Psoas muscle (tissue), 8 donors: ENCODE results near the gene CAMSAP2. TPM values are rescaled to one million over a fixed set of nuclear protein-coding genes. Genes with fewer than 3 reads are reported as not detected.

Experiments used
- ATAC-seq, 4 donors: fragments of 200-7000 bp; cut with Tn5 transposase; one replicate each; pipeline ENCODE4 v1.9.1; 2020; ENCODE audit warnings: moderate library complexity in 3 of 4, mild to moderate bottlenecking in 2 of 4
- DNase-seq, 2 donors: peaks; one replicate each; pipeline ENCODE4 v3.0.0-alpha.2; 2020
- H3K27ac ChIP-seq: fragments of 200-600 bp; one replicate; pipeline ENCODE4 v1.8.0; 2022
- H3K27me3 ChIP-seq, 3 donors: fragments of 200-600 bp in 1 of 3; one replicate each; pipeline versions ENCODE4 v1.6.1 to v1.8.0; 2013 to 2022; ENCODE audit warnings: low read length in 2 of 3, mild to moderate bottlenecking in 2 of 3, moderate library complexity in 1 of 3; ENCODE audit not compliant: insufficient read depth in 3 of 3
- H3K36me3 ChIP-seq, 2 donors: fragments of 200-600 bp in 1 of 2; one replicate each; pipeline versions ENCODE4 v1.6.1 to v1.8.0; 2013 to 2022; ENCODE audit warnings: low read depth in 1 of 2, mild to moderate bottlenecking in 1 of 2, moderate library complexity in 1 of 2; ENCODE audit not compliant: insufficient read depth in 1 of 2
- H3K4me1 ChIP-seq: fragments of 200-600 bp; one replicate; pipeline ENCODE4 v1.8.0; 2022
- H3K4me3 ChIP-seq: fragments of 200-600 bp; one replicate; pipeline ENCODE4 v1.8.0; 2022; ENCODE audit warnings: mild to moderate bottlenecking
- H3K9me3 ChIP-seq: fragments of 200-600 bp; one replicate; pipeline ENCODE4 v1.8.0; 2022
- WGBS, 3 donors: extraction: QIAGEN DNeasy Blood & Tissue Kit; methylation state at CpG; one replicate each; pipeline versions ENCODE4 v1.1.6 to v1.1.7; 2013; 5-methylcytosine and 5-hydroxymethylcytosine counted together
- intact Hi-C, 2 donors: fragments of 100-400 bp; cut with DNase I; formaldehyde crosslinking; loops; one replicate each; pipeline versions ENCODE4 v1.11.0 to v1.14.2; 2022
- polyA plus RNA-seq, 3 donors: library from polyadenylated mRNA; stranded (reverse); fragments of 200-250 nt; gene quantifications; one replicate each; pipeline ENCODE4 v1.2.3, GENCODE V29; 2013
- total RNA-seq, 4 donors: library from RNA; stranded (reverse); fragmentation: NEBNext Ultra II Directional in 2 of 4; extraction: Animal tissue kit (Norgen Biotek cat#: 25700) in 2 of 4; gene quantifications; one replicate each; pipeline versions ENCODE4 v1.2.1 to v1.2.4, GENCODE V29; 2021 to 2023
- TF ChIP-seq, protein P1 (sequence below): fragments of 200-600 bp; IDR thresholded peaks from one replicate; pipeline ENCODE4 v1.8.0; 2022; ENCODE audit warnings: antibody characterized with exemption
- donor health status: healthy with polysubstance abuse.
- donor health status: DM: no; HTN: no; CAD: no; lungs with moderate emphysema.
- donor health status: Bipolar disorder and iron deficiency.
- donor health status: healthy.
- donor health status: DM: yes; HTN: yes; CAD: no.
- donor health status: DM: no; HTN: no; CAD: no.
- donor health status: DM: no; HTN: no; CAD: no.
- donor health status: DM: yes; HTN: yes; CAD: no.

CAMSAP2 gene
- total and polyA plus RNA-seq, 7 donors, result 4.8 to 70.8 (median 37.0) TPM

DNA sequence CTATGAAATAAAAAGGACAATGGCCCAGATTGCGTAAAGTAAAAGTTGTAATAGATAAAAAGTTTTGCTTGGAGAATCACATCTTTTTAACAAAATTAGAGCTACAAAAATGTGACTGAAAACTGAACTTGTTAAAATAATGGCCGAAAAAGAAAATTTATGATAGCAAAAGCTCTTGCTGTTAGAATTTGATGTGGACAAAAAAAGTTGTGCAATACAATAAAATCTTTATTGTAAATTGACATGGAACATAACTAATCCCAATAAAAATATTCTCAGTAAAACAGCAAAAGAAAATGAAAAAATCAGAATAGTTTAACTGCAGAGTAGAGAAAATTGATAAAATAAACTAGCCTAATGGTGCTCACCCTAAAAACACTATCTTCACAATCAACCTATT lies 11.4 kb upstream of the CAMSAP2 start:
- Histone ChIP-seq H3K9me3 (no peaks in the 10 kb centered on the region), H3K4me3 (no peak overlapping the region), H3K27ac (no peak overlapping the region), H3K4me1 (no peaks in the 10 kb centered on the region), H3K36me3 (no peaks in the 10 kb centered on the region), H3K27me3 (no peaks in the 10 kb centered on the region)
- WGBS, 3 donors, result 71 to 96% (median 92%) methylated on average over 2 of the region's 2 CpGs
- intact Hi-C loops, result loop anchor here in 1 of 2 donors (5.0 kb wide), 1 partner anchor 50 kb away; no protein-coding TSS in a partner anchor
- ATAC-seq, result no peak
- TF ChIP-seq, protein P1, sequence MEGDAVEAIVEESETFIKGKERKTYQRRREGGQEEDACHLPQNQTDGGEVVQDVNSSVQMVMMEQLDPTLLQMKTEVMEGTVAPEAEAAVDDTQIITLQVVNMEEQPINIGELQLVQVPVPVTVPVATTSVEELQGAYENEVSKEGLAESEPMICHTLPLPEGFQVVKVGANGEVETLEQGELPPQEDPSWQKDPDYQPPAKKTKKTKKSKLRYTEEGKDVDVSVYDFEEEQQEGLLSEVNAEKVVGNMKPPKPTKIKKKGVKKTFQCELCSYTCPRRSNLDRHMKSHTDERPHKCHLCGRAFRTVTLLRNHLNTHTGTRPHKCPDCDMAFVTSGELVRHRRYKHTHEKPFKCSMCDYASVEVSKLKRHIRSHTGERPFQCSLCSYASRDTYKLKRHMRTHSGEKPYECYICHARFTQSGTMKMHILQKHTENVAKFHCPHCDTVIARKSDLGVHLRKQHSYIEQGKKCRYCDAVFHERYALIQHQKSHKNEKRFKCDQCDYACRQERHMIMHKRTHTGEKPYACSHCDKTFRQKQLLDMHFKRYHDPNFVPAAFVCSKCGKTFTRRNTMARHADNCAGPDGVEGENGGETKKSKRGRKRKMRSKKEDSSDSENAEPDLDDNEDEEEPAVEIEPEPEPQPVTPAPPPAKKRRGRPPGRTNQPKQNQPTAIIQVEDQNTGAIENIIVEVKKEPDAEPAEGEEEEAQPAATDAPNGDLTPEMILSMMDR, result no peak
- no peak for DNase-seq

DNA sequence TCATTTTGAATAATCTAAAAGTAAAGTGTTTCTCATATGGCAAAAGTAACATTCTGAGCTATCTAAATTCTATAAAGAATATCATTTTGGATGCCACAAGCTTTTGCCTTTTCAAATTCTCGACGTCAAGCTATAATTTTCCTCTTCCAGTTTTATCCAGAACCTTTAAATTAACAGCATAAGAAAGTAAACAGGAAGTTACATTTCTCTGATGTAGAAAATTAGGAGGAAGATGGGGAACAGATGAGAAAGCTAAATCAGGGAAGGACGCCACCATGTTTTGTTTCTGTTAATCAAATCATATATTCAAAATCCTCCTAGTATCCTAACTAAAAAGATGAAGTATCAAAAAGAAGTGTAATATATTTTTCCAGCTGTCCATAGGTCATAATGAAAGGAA lies 8.8 kb upstream of the CAMSAP2 start:
- no peaks in the 10 kb centered on the region for H3K36me3 ChIP-seq
- H3K4me3 ChIP-seq, result no peak overlapping the region
- intact Hi-C loops, result loop anchor here in 1 of 2 donors (5.0 kb wide), 1 partner anchor 53 kb away; no protein-coding TSS in a partner anchor
- WGBS, 3 donors, result 39 to 55% (median 47%) methylated on average over 3 of the region's 3 CpGs
- ATAC-seq (no peak), DNase-seq (no peak)
- H3K9me3 ChIP-seq, result no peaks in the 10 kb centered on the region
- H3K27ac ChIP-seq, result no peak overlapping the region
- no peaks in the 10 kb centered on the region for H3K27me3 ChIP-seq
- TF ChIP-seq, protein P1, result no peak
- no peaks in the 10 kb centered on the region for H3K4me1 ChIP-seq

DNA sequence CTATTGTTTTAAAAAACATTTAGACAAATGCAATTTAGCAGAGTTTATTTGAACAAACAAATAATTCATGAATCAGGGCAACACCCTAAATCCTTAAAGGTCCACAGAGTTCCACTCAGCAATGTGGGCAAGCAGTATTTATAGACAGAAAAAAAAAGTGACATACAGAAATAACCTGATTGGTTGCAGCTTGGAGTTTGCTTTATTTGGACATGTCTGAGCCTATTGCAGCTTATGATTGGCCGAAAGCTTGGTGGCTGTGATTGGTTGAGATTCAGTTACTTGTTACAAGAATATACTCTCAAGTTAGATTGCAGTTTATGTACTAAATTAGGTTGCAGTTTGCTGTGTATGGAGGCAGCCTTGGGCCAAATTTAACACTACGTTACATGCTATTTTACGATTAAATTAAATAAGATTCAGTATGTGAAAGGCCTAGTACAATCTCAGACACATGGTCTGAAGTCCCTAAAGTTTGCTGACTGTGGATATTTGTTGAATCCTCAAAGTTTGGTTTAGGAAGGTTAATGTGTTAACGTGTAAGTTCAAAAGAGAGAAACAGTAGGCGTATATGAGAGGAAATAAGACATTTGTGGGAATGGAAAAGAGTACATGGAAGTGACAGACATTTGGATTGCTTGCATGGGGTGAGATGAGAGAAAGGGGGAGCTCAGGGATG lies 6.9 kb upstream of the CAMSAP2 start:
- intact Hi-C loops, result no loop called here
- Histone ChIP-seq H3K36me3 (no peaks in the 10 kb centered on the region), H3K4me3 (no peak overlapping the region), H3K27me3 (no peaks in the 10 kb centered on the region), H3K27ac (no peak overlapping the region), H3K9me3 (no peaks in the 10 kb centered on the region), H3K4me1 (no peaks in the 10 kb centered on the region)
- WGBS, 3 donors, result 92 to 95% (median 93%) methylated on average over 5 of the region's 5 CpGs
- DNase-seq (no peak), ATAC-seq (no peak)
- TF ChIP-seq, protein P1, result no peak

DNA sequence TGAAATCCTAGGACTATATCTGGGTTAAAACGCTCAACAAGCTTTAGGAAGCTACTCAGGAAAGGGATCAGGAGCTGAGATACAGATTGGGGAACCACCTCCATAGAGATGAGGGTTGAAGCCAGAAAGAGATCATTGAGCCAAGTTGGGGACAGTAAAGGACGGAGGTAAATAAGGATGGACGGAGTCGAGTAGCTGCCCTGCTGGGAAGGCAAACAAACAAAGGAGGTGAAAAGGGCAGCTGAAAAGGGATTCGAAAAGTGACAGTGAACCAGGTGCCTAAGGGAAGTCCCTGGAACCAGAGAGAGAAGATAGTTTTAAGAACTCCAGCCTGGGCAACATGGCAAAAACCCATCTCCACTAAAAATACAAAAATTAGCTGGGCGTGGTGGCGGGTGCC lies 6.3 kb upstream of the CAMSAP2 start:
- ATAC-seq (no peak), DNase-seq (no peak)
- Histone ChIP-seq H3K27me3 (no peaks in the 10 kb centered on the region), H3K36me3 (no peaks in the 10 kb centered on the region), H3K9me3 (no peaks in the 10 kb centered on the region), H3K4me3 (no peak overlapping the region), H3K27ac (no peak overlapping the region), H3K4me1 (no peaks in the 10 kb centered on the region)
- 74 to 79% (median 75%) methylated on average over 7 of the region's 7 CpGs for WGBS, 3 donors
- TF ChIP-seq, protein P1, result no peak
- intact Hi-C loops, result no loop called here

GRCh38 chr1:200733907-200734306 lies 4.8 kb upstream of the CAMSAP2 start:
- TF ChIP-seq, protein P1, result no peak
- Histone ChIP-seq H3K36me3 (no peaks in the 10 kb centered on the region), H3K27ac (no peak overlapping the region), H3K9me3 (no peaks in the 10 kb centered on the region), H3K4me1 (peaks cover 4% of the 10 kb centered on the region), H3K4me3 (no peak overlapping the region), H3K27me3 (no peaks in the 10 kb centered on the region)
- intact Hi-C loops, result no loop called here
- WGBS, 3 donors, result 80 to 83% (median 81%) methylated on average over 6 of the region's 6 CpGs
- no peak for ATAC-seq
- DNase-seq, result no peak
